Measurements from ENCODE around the gene TNP2. TPM values are rescaled to one million over a fixed set of nuclear protein-coding genes. Genes with fewer than 3 reads are reported as not detected.

Gene TNP2
- total RNA-seq, 1 experiment from 2014 or later = not detected

DNA sequence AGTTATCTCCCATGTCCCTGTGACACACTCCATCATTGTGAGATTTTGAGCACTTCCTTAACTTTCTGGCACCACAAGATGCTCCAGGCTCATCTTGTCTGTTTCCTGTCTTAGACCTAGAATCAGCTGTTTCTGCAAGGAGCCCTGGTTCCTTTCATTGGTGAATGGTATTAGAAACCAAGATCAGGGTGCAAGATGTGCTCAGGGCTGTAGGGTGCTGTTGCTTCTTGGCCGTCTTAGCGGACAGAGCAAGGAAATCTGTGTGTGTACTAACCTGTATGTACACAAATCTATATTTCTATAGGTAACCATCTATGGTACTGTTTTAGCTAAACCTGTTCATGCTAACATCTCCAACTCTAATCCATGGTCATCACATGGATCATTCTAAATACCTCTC lies 20.1 kb upstream of the TNP2 start:
- Histone ChIP-seq H3K4me2 (ENCODE audit: low read length) (no peak overlapping the region), H3K4me1 (ENCODE audit: control insufficient read depth in 1 of 2, insufficient read depth in 2 of 2, low read length in 2 of 2) (no peaks in the 10 kb centered on the region), H3K79me2 (ENCODE audit: insufficient read depth, low read length) (no peaks in the 10 kb centered on the region), H2AFZ (ENCODE audit: low read depth, low read length, poor library complexity, severe bottlenecking) (no peak overlapping the region), H3K9ac (ENCODE audit: low read length) (no peak overlapping the region), H3K9me3 (ENCODE audit: control insufficient read depth in 1 of 2, insufficient read depth in 1 of 2, low read depth in 1 of 2, low read length in 2 of 2) (no peaks in the 10 kb centered on the region), H3K36me3 (ENCODE audit: control insufficient read depth in 1 of 2, insufficient read depth in 2 of 2, low read length in 2 of 2) (no peaks in the 10 kb centered on the region), H4K20me1 (ENCODE audit: insufficient read depth) (no peaks in the 10 kb centered on the region), H3K9me2 (ENCODE audit: insufficient read depth) (no peaks in the 10 kb centered on the region), H3K4me3 (replicated peaks in 1 of 2; ENCODE audit: low read depth in 1 of 2, low read length in 2 of 2) (no peak overlapping the region), H3K27me3 (ENCODE audit: insufficient read depth, low read length) (no peaks in the 10 kb centered on the region), H3K27ac (ENCODE audit: low read depth, low read length) (no peak overlapping the region)
- ChIA-PET POLR2A (no interaction called here), RAD21 (ENCODE audit: low non-redundant PET in 1 of 2, low total read pairs in 2 of 2, uncharacterized antibody in 2 of 2, unreplicated experiment in 2 of 2) (no interaction called here), CTCF (no interaction called here)
- ATAC-seq (no peak), DNase-seq (ENCODE audit: low read depth, low spot score) (no peak)
- no peak for TF ChIP-seq JUND (IDR thresholded peaks at IDR 0.05)
- no peak for TF ChIP-seq POLR2AphosphoS5 (IDR thresholded peaks at IDR 0.05; ENCODE audit: low read depth, low read length)
- TF ChIP-seq ATF3 (IDR thresholded peaks at IDR 0.05) = no peak
- no peak for TF ChIP-seq SIN3A (IDR thresholded peaks at IDR 0.05; ENCODE audit: low read depth)
- no peak for TF ChIP-seq ZNF274 (IDR thresholded peaks at IDR 0.05; ENCODE audit: low read depth, low read length)
- no peak for TF ChIP-seq MAX (IDR thresholded peaks at IDR 0.05)
- TF ChIP-seq CTCF (IDR thresholded peaks at IDR 0.05 in 2 of 3, conservative IDR thresholded peaks at IDR 0.05 in 1 of 3; ENCODE audit: borderline replicate concordance in 1 of 3, insufficient read depth in 1 of 3, low read depth in 2 of 3, low read length in 2 of 3) = no peak
- TF ChIP-seq SP1 (IDR thresholded peaks at IDR 0.05; ENCODE audit: low read depth) = no peak
- no peak for TF ChIP-seq EZH2phosphoT487 (IDR thresholded peaks at IDR 0.05; ENCODE audit: borderline replicate concordance)
- no peak for TF ChIP-seq FOSL1 (IDR thresholded peaks at IDR 0.05; ENCODE audit: low read depth)
- no peak for TF ChIP-seq SRF (IDR thresholded peaks at IDR 0.05; ENCODE audit: low read depth)
- no peak for TF ChIP-seq CBX3 (IDR thresholded peaks at IDR 0.05; ENCODE audit: low read depth)
- TF ChIP-seq CEBPB (IDR thresholded peaks at IDR 0.05; ENCODE audit: low read depth) = no peak
- BruUV-seq (replicated peaks) = no TSS peak
- intact Hi-C loops (cut with micrococcal nuclease) = no loop called here
